NB4 (cell line): Measurements from ENCODE around the gene DNAJC15.

Experiments
- POLR2A ChIP-seq: IDR thresholded peaks from 2 replicates; pipeline ENCODE4 v1.6.1; 2011; ENCODE audit warnings: mild to moderate bottlenecking; ENCODE audit not compliant: insufficient read length; ENCODE audit errors: extremely low read depth
- TF ChIP-seq, protein P1 (sequence below): IDR thresholded peaks from one replicate; pipeline ENCODE4 v1.5.1; 2012; ENCODE audit warnings: low read depth, low read length

- TF ChIP-seq POLR2A = no peak
- TF ChIP-seq, protein P1, sequence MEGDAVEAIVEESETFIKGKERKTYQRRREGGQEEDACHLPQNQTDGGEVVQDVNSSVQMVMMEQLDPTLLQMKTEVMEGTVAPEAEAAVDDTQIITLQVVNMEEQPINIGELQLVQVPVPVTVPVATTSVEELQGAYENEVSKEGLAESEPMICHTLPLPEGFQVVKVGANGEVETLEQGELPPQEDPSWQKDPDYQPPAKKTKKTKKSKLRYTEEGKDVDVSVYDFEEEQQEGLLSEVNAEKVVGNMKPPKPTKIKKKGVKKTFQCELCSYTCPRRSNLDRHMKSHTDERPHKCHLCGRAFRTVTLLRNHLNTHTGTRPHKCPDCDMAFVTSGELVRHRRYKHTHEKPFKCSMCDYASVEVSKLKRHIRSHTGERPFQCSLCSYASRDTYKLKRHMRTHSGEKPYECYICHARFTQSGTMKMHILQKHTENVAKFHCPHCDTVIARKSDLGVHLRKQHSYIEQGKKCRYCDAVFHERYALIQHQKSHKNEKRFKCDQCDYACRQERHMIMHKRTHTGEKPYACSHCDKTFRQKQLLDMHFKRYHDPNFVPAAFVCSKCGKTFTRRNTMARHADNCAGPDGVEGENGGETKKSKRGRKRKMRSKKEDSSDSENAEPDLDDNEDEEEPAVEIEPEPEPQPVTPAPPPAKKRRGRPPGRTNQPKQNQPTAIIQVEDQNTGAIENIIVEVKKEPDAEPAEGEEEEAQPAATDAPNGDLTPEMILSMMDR = no peak
Observed at GRCh38 chr13:43072394-43072793, 49.0 kb downstream of the DNAJC15 start.
